WTC11 (cell line): ENCODE measurements around the gene ASMT. TPM values are rescaled to one million over a fixed set of nuclear protein-coding genes. Genes with fewer than 3 reads are reported as not detected.
A peak's percentile ranks its signal among the peaks of the same experiment; 100 is the strongest.
"Not testable (repeated sequence)": the region's sequence is repeated elsewhere in the genome, so short reads cannot be mapped to it uniquely, and the experiment has no call there.

Experiments used
- ATAC-seq: fragments of 200-7000 bp; cut with Tn5 transposase; 2 replicates; pipeline ENCODE4 v1.10.0; 2021; ENCODE audit warnings: mild to moderate bottlenecking, moderate library complexity
- CTCF ChIA-PET: fragments of 300-600 bp; sonication (Branson Sonifier 250); formaldehyde crosslinking; loops from one replicate; lab custom pipeline; 2021; ENCODE audit warnings: antibody characterized with exemption; lab: Charles Lee
- POLR2A ChIA-PET: fragments of 350-600 bp; sonication (Branson Sonifier 250); formaldehyde crosslinking; loops from one replicate; lab custom pipeline; 2021; ENCODE audit warnings: antibody characterized with exemption; lab: Charles Lee
- DNase-seq: peaks from one replicate; pipeline ENCODE4 v3.0.0; 2021; ENCODE audit warnings: low spot score
- H3K27ac Mint-ChIP-seq: 2 replicates; pipeline ENCODE4 v1.8.0; 2021; ENCODE audit warnings: mixed read lengths
- H3K27me3 Mint-ChIP-seq: 2 replicates; pipeline ENCODE4 v1.8.0; 2021; ENCODE audit warnings: low read depth, mild to moderate bottlenecking, moderate library complexity, mixed read lengths
- H3K36me3 Mint-ChIP-seq: 2 replicates; pipeline ENCODE4 v1.8.0; 2021; ENCODE audit warnings: mixed read lengths
- H3K4me1 Mint-ChIP-seq: 2 replicates; pipeline ENCODE4 v1.8.0; 2022; ENCODE audit warnings: mixed read lengths
- H3K4me3 Mint-ChIP-seq: 2 replicates; pipeline ENCODE4 v1.8.0; 2021; ENCODE audit warnings: mild to moderate bottlenecking, moderate library complexity, mixed read lengths
- H3K9me3 Mint-ChIP-seq: 2 replicates; pipeline ENCODE4 v1.8.0; 2021; ENCODE audit warnings: mixed read lengths
- ATF3 ChIP-seq: sonication (generic); formaldehyde crosslinking; conservative IDR thresholded peaks from 2 replicates; pipeline ENCODE4 v1.8.1; 2022; ENCODE audit warnings: mild to moderate bottlenecking, missing genetic modification reagents
- CDX4 ChIP-seq: fragments of 250-450 bp; sonication (Bioruptor Pico); IDR thresholded peaks from 2 replicates; pipeline ENCODE4 v1.9.0; 2021; ENCODE audit warnings: moderate library complexity, mild to moderate bottlenecking, inconsistent platforms, borderline replicate concordance
- FOXK1 ChIP-seq: sonication (generic); formaldehyde crosslinking; IDR thresholded peaks from 2 replicates; pipeline ENCODE4 v1.8.0; 2022; ENCODE audit warnings: mild to moderate bottlenecking, moderate library complexity, missing genetic modification reagents
- HMGA2 ChIP-seq: fragments of 250-450 bp; sonication (Bioruptor Pico); IDR thresholded peaks from 2 replicates; pipeline ENCODE4 v1.4.0; 2021; ENCODE audit warnings: mild to moderate bottlenecking, moderate library complexity
- HMGXB4 ChIP-seq: sonication (generic); formaldehyde crosslinking; IDR thresholded peaks from 2 replicates; pipeline ENCODE4 v1.8.1; 2023; ENCODE audit warnings: mild to moderate bottlenecking, moderate library complexity, missing genetic modification reagents
- MLX ChIP-seq: sonication (generic); formaldehyde crosslinking; IDR thresholded peaks from 2 replicates; pipeline ENCODE4 v1.8.1; 2023; ENCODE audit warnings: mild to moderate bottlenecking, missing genetic modification reagents, moderate library complexity
- NFYB ChIP-seq: sonication (generic); formaldehyde crosslinking; conservative IDR thresholded peaks from 2 replicates; pipeline ENCODE4 v1.8.0; 2022; ENCODE audit warnings: low read depth, missing genetic modification reagents
- NR1H2 ChIP-seq: sonication (generic); formaldehyde crosslinking; IDR thresholded peaks from 2 replicates; pipeline ENCODE4 v1.9.0; 2021; ENCODE audit warnings: mild to moderate bottlenecking, moderate library complexity, missing genetic modification reagents
- SP1 ChIP-seq: sonication (generic); formaldehyde crosslinking; conservative IDR thresholded peaks from 2 replicates; pipeline ENCODE4 v1.8.1; 2022; ENCODE audit warnings: missing genetic modification reagents
- ZNF232 ChIP-seq: sonication (generic); formaldehyde crosslinking; IDR thresholded peaks from 2 replicates; pipeline ENCODE4 v1.8.0; 2022; ENCODE audit warnings: mild to moderate bottlenecking, missing genetic modification reagents
- ZNF396 ChIP-seq: fragments of 250-450 bp; sonication (Bioruptor Pico); IDR thresholded peaks from 2 replicates; pipeline ENCODE4 v1.8.0; 2021; ENCODE audit warnings: mild to moderate bottlenecking, moderate library complexity, borderline replicate concordance
- ZNF512 ChIP-seq: sonication (generic); formaldehyde crosslinking; IDR thresholded peaks from 2 replicates; pipeline ENCODE4 v1.8.1; 2022; ENCODE audit warnings: missing genetic modification reagents, borderline replicate concordance
- total RNA-seq: library from RNA; stranded (reverse); gene quantifications from 3 replicates; pipeline ENCODE4 v1.2.3, GENCODE V29; 2021

Gene ASMT
- total RNA-seq, 1 experiment from 2014 or later, result 0.33 TPM

GRCh38 chrX:1681439-1681838 lies 66.6 kb downstream of the ASMT start:
- Mint-ChIP-seq H3K27ac (no peak overlapping the region; the same call in 1 of the 2 replicates), H3K36me3 (no peaks in the 10 kb centered on the region), H3K27me3 (peaks cover 6% of the 10 kb centered on the region), H3K4me3 (no peak overlapping the region), H3K4me1 (peaks cover 35% of the 10 kb centered on the region), H3K9me3 (peaks cover 9% of the 10 kb centered on the region)
- ChIA-PET CTCF (no interaction called here), POLR2A (no interaction called here)
- TF ChIP-seq ZNF396 (CRISPR knock-in tag), result no peak
- TF ChIP-seq ZNF512, result peak; percentile 88; the same call in 1 of the 2 replicates
- DNase-seq, result no peak
- no peak for ATAC-seq

- H3K36me3 Mint-ChIP-seq, H3K4me3 Mint-ChIP-seq, ATAC-seq, DNase-seq, H3K9me3 Mint-ChIP-seq, CTCF ChIA-PET, H3K27me3 Mint-ChIP-seq, POLR2A ChIA-PET, H3K27ac Mint-ChIP-seq: not testable (repeated sequence)
- H3K4me1 Mint-ChIP-seq, result peaks cover 35% of the 10 kb centered on the region
These were observed 67.0 kb downstream of the ASMT start for GRCh38 chrX:1681856-1682255.

GRCh38 chrX:1682501-1682900 lies 67.6 kb downstream of the ASMT start:
- ATAC-seq, H3K27me3 Mint-ChIP-seq, H3K4me3 Mint-ChIP-seq, H3K36me3 Mint-ChIP-seq, DNase-seq, H3K27ac Mint-ChIP-seq, POLR2A ChIA-PET, CTCF ChIA-PET, H3K9me3 Mint-ChIP-seq: not testable (repeated sequence)
- 0 out of 2 replicates have a peak, but pooled peaks have one; percentile 75 for TF ChIP-seq ZNF512
- H3K4me1 Mint-ChIP-seq, result peaks cover 35% of the 10 kb centered on the region

- H3K4me1 Mint-ChIP-seq, result peaks cover 19% of the 10 kb centered on the region
These were observed 70.0 kb downstream of the ASMT start for GRCh38 chrX:1684883-1685282.

GRCh38 chrX:1685444-1685880 lies 70.6 kb downstream of the ASMT start:
- H3K4me3 Mint-ChIP-seq, H3K36me3 Mint-ChIP-seq, CTCF ChIA-PET, POLR2A ChIA-PET, ATAC-seq, H3K27ac Mint-ChIP-seq, DNase-seq, H3K27me3 Mint-ChIP-seq: not testable (repeated sequence)
- Mint-ChIP-seq H3K4me1 (peaks cover 17% of the 10 kb centered on the region), H3K9me3 (peaks cover 13% of the 10 kb centered on the region)

More at GRCh38 chrX:1684883-1685282, 70.0 kb downstream of the ASMT start:
- H3K27ac Mint-ChIP-seq, H3K27me3 Mint-ChIP-seq, DNase-seq, POLR2A ChIA-PET, ATAC-seq, CTCF ChIA-PET, H3K4me3 Mint-ChIP-seq, H3K36me3 Mint-ChIP-seq: not testable (repeated sequence)
- peaks cover 13% of the 10 kb centered on the region for H3K9me3 Mint-ChIP-seq

- DNase-seq (no peak), ATAC-seq (no peak)
- Mint-ChIP-seq H3K4me3 (no peak overlapping the region), H3K36me3 (peaks cover 5% of the 10 kb centered on the region; the same call in 1 of the 2 replicates), H3K4me1 (peaks cover 11% of the 10 kb centered on the region)
- POLR2A ChIA-PET, result no interaction called here
- no peak for TF ChIP-seq HMGXB4 (CRISPR knock-in tag)
- TF ChIP-seq FOXK1 (CRISPR knock-in tag), result no peak
- TF ChIP-seq ZNF232 (CRISPR knock-in tag), result no peak
- TF ChIP-seq NR1H2 (CRISPR knock-in tag), result no peak
- no peak for TF ChIP-seq SP1 (CRISPR knock-in tag)
- no peak for TF ChIP-seq ATF3 (CRISPR knock-in tag)
- TF ChIP-seq HMGA2 (CRISPR knock-in tag), result no peak
- TF ChIP-seq MLX, result no peak
- TF ChIP-seq NFYB (CRISPR knock-in tag), result no peak
- TF ChIP-seq CDX4 (CRISPR knock-in tag), result no peak
- TF ChIP-seq, all 79 proteins: peak for 0
- no peak overlapping the region; the same call in 1 of the 2 replicates for H3K27ac Mint-ChIP-seq
- peaks cover 6% of the 10 kb centered on the region for H3K27me3 Mint-ChIP-seq
- H3K9me3 Mint-ChIP-seq, result peaks cover 17% of the 10 kb centered on the region
- CTCF ChIA-PET, result no interaction called here
These were observed 71.8 kb downstream of the ASMT start for GRCh38 chrX:1686642-1687041.
